ENCODE results near the gene SYT14. TPM values are rescaled to one million over a fixed set of nuclear protein-coding genes. Genes with fewer than 3 reads are reported as not detected.
"Not testable (repeated sequence)": the region's sequence is repeated elsewhere in the genome, so short reads cannot be mapped to it uniquely, and the experiment has no call there.

Gene SYT14
- total RNA-seq, 1 experiment from 2014 or later = 8.0 TPM

- DNase-seq (ENCODE audit: low read depth) = no peak
Measured at GRCh38 chr1:209936125-209936524, 1.9 kb upstream of the SYT14 start.

DNA sequence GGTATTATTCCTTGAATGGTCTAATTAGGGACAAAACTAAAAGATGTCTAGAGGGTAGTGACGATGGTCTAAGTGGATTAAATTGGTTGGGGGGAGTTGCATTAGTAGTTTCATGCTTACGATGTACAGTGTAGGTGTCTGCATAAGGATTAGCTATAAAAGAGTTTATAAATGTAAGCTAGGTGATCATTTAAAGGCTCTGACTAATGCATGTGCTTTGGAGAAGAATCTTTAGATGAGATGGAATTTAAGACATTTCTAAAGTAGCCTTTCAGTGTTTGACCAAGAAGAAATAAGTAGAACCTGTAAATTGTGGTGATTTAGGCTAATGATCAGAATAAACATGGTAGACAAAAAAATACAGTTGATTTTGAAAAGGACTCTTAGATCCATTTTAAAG lies 7.4 kb downstream of the SYT14 start:
- DNase-seq (ENCODE audit: low read depth) = no peak

GRCh38 chr1:209948155-209948554 lies 10.1 kb downstream of the SYT14 start:
- no peak for DNase-seq (ENCODE audit: low read depth)

DNA sequence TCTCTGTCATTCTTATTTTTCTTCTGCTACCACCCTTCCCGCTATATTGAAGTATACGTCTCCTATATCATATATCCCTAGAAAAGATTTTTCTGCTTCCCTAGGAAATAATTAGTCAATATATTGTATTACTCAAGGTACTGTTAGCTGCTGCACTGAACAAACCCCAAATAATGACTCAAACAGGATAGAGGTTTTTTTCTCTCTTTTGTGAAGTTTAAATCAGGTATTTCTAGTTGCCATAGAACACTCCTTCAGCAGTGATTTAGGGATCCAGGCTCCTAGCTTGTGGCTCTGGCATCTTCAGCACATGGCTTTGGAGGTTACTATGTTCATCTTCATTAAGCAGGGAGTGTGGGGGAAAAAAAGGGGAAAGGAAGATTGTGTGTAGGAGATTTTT lies 18.1 kb downstream of the SYT14 start:
- DNase-seq (ENCODE audit: low read depth) = no peak

DNA sequence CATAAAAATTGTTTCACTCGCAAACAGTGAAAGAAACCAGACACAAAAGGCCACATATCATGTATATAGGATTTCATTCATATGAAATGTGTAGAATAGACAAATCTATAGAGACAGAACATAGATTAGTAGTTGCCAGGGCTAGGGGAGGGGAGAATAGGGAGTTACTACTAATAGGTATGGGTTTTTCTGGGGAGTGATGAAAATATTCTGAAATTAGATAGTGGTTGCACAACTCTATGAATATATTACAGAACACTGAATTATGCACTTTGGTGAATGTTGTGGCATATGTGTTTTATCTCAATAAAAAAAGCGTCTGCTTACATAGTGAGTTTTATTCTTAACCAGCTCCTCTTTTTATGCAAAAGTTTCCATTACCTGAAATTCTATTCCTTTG lies 21.6 kb downstream of the SYT14 start:
- no peak for DNase-seq (ENCODE audit: low read depth)

- no peak for DNase-seq (ENCODE audit: low read depth)
Measured at GRCh38 chr1:209960926-209961325, 22.9 kb downstream of the SYT14 start.

DNA sequence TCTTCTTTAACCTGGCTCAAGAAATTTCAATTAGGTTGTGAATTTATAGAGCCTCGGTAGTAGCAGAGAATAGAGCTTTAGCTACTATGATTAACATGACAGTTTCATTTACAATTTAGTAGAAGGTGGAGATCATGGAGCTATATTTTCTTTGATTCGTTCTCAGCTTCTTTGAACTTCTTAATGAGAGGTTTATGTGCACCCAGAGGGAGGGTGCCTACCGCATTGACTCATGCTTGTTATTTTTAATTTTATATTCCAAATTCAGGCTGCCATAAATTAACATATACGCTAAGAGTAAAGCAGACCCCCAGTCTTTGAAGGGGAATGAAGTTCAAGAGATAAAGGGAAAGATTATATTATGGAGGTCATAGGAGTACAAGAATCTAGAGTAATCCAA lies 24.4 kb downstream of the SYT14 start:
- DNase-seq (ENCODE audit: low read depth) = no peak

DNA sequence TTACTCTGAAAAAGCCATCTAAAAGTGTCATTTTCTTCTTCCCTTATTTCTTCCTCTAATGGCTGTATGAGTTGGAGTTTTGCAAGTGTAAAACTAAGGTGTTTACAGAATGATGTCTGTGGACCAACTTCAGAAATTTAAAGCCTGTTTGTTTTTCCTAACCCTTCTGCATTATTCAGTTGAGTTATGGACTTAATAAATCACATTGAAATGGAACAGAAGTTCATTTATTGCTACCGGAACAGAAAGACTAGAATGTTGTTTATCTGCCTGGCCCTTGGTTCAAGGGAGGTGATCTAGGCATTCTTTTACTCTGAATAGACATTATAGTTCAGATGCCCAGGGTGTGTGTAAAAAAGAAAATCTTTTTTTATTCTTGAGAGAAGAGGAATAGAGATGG lies 24.8 kb downstream of the SYT14 start:
- no peak for DNase-seq (ENCODE audit: low read depth)

GRCh38 chr1:209965996-209966395 lies 28.0 kb downstream of the SYT14 start:
- DNase-seq (ENCODE audit: low read depth) = no peak

DNA sequence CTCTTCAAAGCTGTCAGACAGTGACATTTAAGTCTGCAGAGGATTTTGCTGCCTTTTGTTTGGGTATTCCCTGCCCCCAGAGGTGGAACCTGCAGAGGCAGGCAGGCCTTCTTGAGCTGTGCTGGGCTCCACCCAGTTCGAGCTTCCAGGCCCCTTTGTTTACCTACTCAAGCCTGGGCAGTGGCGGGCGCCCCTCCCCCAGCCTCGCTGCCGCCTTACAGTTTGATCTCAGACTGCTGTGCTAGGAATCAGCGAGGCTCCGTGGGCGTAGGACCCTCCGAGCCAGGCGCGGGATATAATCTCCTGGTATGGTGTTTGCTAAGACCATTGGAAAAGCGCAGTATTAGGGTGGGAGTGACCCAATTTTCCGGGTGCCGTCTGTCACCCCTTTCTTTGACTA lies 40.7 kb downstream of the SYT14 start:
- not testable (repeated sequence) for DNase-seq (ENCODE audit: low read depth)

DNA sequence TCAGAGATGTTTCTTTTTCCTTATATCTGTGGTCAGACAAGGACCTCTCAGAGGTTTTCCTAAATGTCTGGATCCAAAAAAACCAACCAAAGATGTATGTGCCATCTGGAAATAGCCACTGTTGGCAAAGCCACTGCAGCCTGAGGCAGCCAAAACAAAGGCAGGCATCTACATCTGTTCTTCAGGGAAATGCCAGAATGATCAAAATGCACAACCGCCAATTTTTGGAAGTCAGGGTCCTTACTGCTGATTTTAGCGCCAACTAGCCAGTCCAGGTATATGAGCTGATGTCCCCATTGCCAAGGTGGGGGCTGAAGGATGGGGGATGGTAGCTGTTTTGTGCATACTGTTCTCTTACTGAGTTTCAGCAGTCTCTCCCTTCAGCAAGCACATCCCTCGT lies 45.9 kb downstream of the SYT14 start:
- DNase-seq (ENCODE audit: low read depth) = no peak

DNA sequence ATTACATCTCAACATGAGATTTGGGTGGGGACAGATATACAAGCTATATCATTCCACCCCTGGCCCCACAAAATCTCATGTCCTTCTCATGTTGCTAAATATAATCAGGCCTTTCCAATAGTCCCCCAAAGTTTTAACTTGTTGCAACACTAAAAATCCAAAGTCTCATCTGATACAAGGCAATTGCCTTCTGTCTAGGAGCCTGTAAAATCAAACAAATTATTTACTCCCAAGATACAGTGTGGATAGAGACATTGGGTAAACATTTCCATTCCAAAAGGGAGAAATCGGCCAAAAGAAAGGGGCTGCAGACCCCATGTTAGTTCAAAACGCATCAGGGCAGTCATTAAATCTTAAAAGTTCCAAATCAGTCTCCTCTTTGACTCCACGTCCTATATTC lies 47.0 kb downstream of the SYT14 start:
- DNase-seq (ENCODE audit: low read depth) = no peak

GRCh38 chr1:209988706-209989105 lies 50.7 kb downstream of the SYT14 start:
- DNase-seq (ENCODE audit: low read depth) = peak; percentile 18

DNA sequence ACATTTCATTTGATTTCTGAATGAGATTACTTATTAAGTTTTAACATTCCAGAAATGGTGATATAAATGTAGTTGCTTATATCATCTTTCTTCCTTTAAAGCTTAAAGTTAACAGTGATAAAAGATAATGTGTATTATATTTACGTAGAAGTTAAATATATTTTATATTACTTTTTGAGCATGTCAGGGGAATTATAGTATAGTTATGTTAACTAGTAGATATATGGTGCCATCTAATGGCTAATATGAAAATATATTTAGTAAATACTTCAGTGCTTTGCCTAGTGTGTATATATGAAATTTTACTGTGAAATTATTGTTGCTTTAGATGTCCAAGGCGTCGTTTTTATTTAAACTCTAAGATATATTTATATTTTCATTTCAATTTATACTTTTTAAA lies 51.5 kb downstream of the SYT14 start:
- no peak for DNase-seq (ENCODE audit: low read depth)

- DNase-seq (ENCODE audit: low read depth) = no peak
Measured at GRCh38 chr1:209993061-209993830, 55.2 kb downstream of the SYT14 start.

- DNase-seq (ENCODE audit: low read depth) = no peak
Measured at GRCh38 chr1:209996348-209996747, 58.3 kb downstream of the SYT14 start.

- DNase-seq (ENCODE audit: low read depth) = no peak
Measured at GRCh38 chr1:209999005-209999404, 61.0 kb downstream of the SYT14 start.

DNA sequence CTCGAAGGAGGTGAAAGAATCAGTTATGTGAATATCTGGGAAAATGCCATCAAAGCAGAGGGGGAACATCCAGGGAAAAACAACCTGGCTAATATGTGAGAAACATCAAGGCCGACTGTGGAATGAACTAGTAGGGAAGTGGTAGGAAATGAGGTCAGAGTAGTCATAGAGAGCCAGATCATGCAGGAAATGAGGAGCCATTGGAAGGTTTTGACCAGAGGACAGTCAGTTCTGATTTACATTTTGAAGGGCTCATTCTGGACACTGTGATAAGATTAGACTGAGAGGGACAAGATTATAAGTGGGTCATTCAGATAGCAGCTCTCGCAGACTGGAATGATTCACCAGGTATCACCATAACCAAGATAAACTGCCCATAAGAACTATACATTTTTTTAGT lies 63.7 kb downstream of the SYT14 start:
- DNase-seq (ENCODE audit: low read depth) = peak; percentile 47

DNA sequence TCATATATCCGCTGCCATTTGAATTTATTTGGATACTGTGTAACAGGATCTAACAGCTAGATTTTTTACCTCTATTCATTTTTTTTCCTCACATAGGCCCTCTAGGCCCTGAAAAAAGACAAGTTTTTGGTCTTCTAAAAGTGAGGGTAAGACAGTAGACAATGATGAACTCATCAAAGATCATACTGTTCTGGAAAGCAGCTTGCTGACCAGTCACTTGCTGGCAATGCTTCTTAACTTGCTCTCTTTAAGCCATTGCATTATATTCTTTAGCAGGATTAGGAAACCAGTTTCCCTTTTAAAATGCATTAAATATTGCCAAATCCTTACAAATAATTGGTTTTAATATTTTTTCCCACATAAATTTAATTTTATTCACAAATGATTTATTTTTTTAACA lies 65.5 kb downstream of the SYT14 start:
- no peak for DNase-seq (ENCODE audit: low read depth)

- no peak for DNase-seq (ENCODE audit: low read depth)
Measured at GRCh38 chr1:210010161-210010560, 72.1 kb downstream of the SYT14 start.

DNA sequence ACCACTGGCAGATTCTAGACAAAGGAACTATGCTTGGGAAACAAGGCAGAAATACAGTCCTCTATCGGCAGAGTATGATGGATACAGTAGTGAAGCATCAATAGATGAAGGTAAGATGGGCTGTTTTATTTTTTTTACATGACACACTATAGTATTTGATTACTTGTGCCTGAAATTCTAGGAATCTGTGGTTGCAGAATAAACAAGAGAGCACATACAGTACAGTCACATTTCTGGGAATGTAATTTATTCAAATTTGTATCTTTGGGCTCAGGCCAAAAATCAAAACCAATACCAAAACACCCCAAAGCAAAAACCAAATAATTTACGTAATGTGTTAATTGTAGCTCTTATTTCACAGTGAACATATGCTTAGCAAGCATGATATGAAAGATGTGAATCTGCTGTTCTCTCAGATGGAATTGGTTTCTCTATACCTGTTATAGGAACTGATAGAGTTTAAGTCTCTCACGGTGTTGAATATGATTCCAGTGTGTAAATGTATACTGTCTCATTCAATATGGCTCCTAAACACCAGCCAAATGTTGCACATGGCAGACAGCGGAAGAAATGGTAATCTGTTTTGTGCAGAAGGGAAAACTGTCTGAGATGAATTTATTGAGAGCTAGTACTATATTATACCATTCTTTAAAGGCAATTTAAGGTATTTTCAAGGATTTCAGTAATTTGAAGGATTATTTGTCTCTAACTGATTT lies 83.3 kb downstream of the SYT14 start:
- no peak for DNase-seq (ENCODE audit: low read depth)

- DNase-seq (ENCODE audit: low read depth) = no peak
Measured at GRCh38 chr1:210022044-210022443, 84.0 kb downstream of the SYT14 start.

DNA sequence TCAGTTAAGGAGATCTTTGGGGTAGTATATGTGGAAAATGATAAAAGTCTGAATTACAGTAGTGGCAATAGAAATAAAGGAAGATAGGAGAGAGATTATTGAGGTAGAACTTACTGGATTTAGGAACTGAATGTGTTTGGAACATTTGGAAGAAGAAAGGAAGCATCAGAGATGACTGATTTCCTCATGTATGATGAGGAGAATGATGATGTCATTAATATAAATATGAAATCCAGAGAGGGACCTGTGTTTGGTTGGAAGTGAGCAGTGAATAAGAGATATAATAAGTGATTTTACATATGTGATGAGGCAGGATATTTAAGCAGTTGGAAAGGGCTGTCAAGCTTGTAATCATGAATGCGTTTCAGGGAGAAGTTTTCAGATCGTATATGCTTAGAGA lies 86.3 kb downstream of the SYT14 start:
- no peak for DNase-seq (ENCODE audit: low read depth)

- peak; percentile 6 for DNase-seq (ENCODE audit: low read depth)
Measured at GRCh38 chr1:210024996-210025395, 87.0 kb downstream of the SYT14 start.

All from Daoy (cell line).